OCI-LY7 (cell line): ENCODE results near the gene LIMK1. TPM values are rescaled to one million over a fixed set of nuclear protein-coding genes. Genes with fewer than 3 reads are reported as not detected.
"Not testable (repeated sequence)": the region's sequence is repeated elsewhere in the genome, so short reads cannot be mapped to it uniquely, and the experiment has no call there.

Experiments used
- BruUV-seq: library from RNA; stranded (reverse); fragments of 400-500 nt; replicated peaks from 2 replicates; lab custom pipeline; 2021; lab: Mats Ljungman, UMichigan
- CTCF ChIA-PET: fragments of 300-600 bp; sonication (Branson Sonifier 250); formaldehyde crosslinking; loops from one replicate; lab custom pipeline; 2022; ENCODE audit warnings: antibody characterized with exemption; ENCODE audit not compliant: unreplicated experiment; lab: Charles Lee
- POLR2A ChIA-PET: fragments of 300-600 bp; sonication (Branson Sonifier 250); formaldehyde crosslinking; loops from one replicate; lab custom pipeline; 2022; ENCODE audit warnings: antibody characterized with exemption; lab: Charles Lee
- DNase-seq: peaks from one replicate; pipeline ENCODE4 v3.0.0-alpha.2; 2015; ENCODE audit warnings: low spot score
- H2AFZ ChIP-seq: fragments of 200-600 bp; sonication (generic), shearing (Covaris generic); 2 replicates; pipeline ENCODE4 v1.6.1; 2014; ENCODE audit warnings: mild to moderate bottlenecking, antibody characterized with exemption, low read length, moderate library complexity
- H3K27ac ChIP-seq: fragments of 200-600 bp; sonication (generic); 2 replicates; pipeline ENCODE4 v1.5.1; 2014; ENCODE audit warnings: mixed run types, low read depth, mild to moderate bottlenecking, moderate library complexity, low read length, inconsistent platforms; ENCODE audit not compliant: poor library complexity, severe bottlenecking
- H3K36me3 ChIP-seq: fragments of 200-600 bp; sonication (generic); 2 replicates; pipeline ENCODE4 v1.6.1; 2014; ENCODE audit warnings: mild to moderate bottlenecking, antibody characterized with exemption, low read length, moderate library complexity, mixed read lengths; ENCODE audit not compliant: insufficient read depth
- H3K4me1 ChIP-seq: fragments of 200-600 bp; sonication (generic); 2 replicates; pipeline ENCODE4 v1.5.1; 2014; ENCODE audit warnings: mild to moderate bottlenecking, low read length; ENCODE audit not compliant: insufficient read depth, poor library complexity, severe bottlenecking
- H3K4me2 ChIP-seq: fragments of 200-600 bp; sonication (generic); 2 replicates; pipeline ENCODE4 v1.6.1; 2014; ENCODE audit warnings: mild to moderate bottlenecking, low read length
- H3K4me3 ChIP-seq: fragments of 200-600 bp; sonication (generic); 2 replicates; pipeline ENCODE4 v1.5.1; 2014; ENCODE audit warnings: mild to moderate bottlenecking, low read depth, low read length; ENCODE audit not compliant: poor library complexity, severe bottlenecking
- H3K79me2 ChIP-seq: fragments of 200-600 bp; sonication (generic); 2 replicates; pipeline ENCODE4 v1.6.1; 2016; ENCODE audit warnings: low read depth, mild to moderate bottlenecking, low read length, moderate library complexity, mixed read lengths; ENCODE audit not compliant: insufficient read depth
- H3K9me2 ChIP-seq: fragments of 200-600 bp; sonication (generic); 2 replicates; pipeline ENCODE4 v1.6.1; 2016; ENCODE audit warnings: mild to moderate bottlenecking, low read length, mixed read lengths; ENCODE audit not compliant: insufficient read depth
- H3K9me3 ChIP-seq: fragments of 200-600 bp; sonication (generic); 2 replicates; pipeline ENCODE4 v1.6.1; 2014; ENCODE audit warnings: mild to moderate bottlenecking, mixed run types, low read length, mixed read lengths
- H4K20me1 ChIP-seq: fragments of 200-600 bp; sonication (generic); 2 replicates; pipeline ENCODE4 v1.6.1; 2014; ENCODE audit warnings: mild to moderate bottlenecking, antibody characterized with exemption, low read length, moderate library complexity, mixed read lengths; ENCODE audit not compliant: insufficient read depth
- EZH2phosphoT487 ChIP-seq: fragments of 200-600 bp; sonication (generic); IDR thresholded peaks from 2 replicates; pipeline ENCODE4 v1.6.1; 2018; ENCODE audit warnings: low read depth, borderline replicate concordance, mild to moderate bottlenecking, mixed run types, antibody characterized with exemption, low read length, moderate library complexity, mixed read lengths
- intact Hi-C: fragments of 100-400 bp; cut with micrococcal nuclease; formaldehyde crosslinking; loops from one replicate; pipeline ENCODE4 v1.10.0; 2022; ENCODE audit not compliant: unreplicated experiment
- total RNA-seq, 2 experiments: library from RNA; depleted of rRNA in 1 of 2; stranded (reverse); fragments of >200 nt in 1 of 2; shearing (Covaris generic) in 1 of 2; gene quantifications; 2 replicates each; pipeline ENCODE4 v1.2.3, GENCODE V29; 2014 to 2022
- TF ChIP-seq, protein P1 (sequence below): fragments of 200-600 bp; sonication (generic); conservative IDR thresholded peaks from 2 replicates; pipeline ENCODE4 v1.5.1; 2014; ENCODE audit warnings: mild to moderate bottlenecking, antibody characterized with exemption, low read length, moderate library complexity, mixed read lengths

LIMK1 gene
- total RNA-seq, 2 experiments from 2014 or later: 31.7 to 67.3 TPM

DNA sequence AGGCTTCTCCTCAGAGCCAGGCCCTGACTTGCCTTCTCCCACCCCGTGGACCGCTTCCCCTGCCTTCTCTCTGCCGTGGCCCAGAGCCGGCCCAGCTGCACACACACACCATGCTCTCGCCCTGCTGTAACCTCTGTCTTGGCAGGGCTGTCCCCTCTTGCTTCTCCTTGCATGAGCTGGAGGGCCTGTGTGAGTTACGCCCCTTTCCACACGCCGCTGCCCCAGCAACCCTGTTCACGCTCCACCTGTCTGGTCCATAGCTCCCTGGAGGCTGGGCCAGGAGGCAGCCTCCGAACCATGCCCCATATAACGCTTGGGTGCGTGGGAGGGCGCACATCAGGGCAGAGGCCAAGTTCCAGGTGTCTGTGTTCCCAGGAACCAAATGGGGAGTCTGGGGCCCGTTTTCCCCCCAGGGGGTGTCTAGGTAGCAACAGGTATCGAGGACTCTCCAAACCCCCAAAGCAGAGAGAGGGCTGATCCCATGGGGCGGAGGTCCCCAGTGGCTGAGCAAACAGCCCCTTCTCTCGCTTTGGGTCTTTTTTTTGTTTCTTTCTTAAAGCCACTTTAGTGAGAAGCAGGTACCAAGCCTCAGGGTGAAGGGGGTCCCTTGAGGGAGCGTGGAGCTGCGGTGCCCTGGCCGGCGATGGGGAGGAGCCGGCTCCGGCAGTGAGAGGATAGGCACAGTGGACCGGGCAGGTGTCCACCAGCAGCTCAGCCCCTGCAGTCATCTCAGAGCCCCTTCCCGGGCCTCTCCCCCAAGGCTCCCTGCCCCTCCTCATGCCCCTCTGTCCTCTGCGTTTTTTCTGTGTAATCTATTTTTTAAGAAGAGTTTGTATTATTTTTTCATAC is 38.0 kb downstream of the LIMK1 start:
- DNase-seq: no peak
- H3K27ac ChIP-seq: no peak overlapping the region
- TSS peak; percentile 62 for BruUV-seq
- TF ChIP-seq, protein P1, sequence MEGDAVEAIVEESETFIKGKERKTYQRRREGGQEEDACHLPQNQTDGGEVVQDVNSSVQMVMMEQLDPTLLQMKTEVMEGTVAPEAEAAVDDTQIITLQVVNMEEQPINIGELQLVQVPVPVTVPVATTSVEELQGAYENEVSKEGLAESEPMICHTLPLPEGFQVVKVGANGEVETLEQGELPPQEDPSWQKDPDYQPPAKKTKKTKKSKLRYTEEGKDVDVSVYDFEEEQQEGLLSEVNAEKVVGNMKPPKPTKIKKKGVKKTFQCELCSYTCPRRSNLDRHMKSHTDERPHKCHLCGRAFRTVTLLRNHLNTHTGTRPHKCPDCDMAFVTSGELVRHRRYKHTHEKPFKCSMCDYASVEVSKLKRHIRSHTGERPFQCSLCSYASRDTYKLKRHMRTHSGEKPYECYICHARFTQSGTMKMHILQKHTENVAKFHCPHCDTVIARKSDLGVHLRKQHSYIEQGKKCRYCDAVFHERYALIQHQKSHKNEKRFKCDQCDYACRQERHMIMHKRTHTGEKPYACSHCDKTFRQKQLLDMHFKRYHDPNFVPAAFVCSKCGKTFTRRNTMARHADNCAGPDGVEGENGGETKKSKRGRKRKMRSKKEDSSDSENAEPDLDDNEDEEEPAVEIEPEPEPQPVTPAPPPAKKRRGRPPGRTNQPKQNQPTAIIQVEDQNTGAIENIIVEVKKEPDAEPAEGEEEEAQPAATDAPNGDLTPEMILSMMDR: no peak
- no peak for TF ChIP-seq EZH2phosphoT487
- H3K9me3 ChIP-seq: no peaks in the 10 kb centered on the region
- no peaks in the 10 kb centered on the region for H3K79me2 ChIP-seq
- no peaks in the 10 kb centered on the region for H4K20me1 ChIP-seq
- CTCF ChIA-PET: no interaction called here
- H3K36me3 ChIP-seq: peaks cover 51% of the 10 kb centered on the region
- H3K9me2 ChIP-seq: no peaks in the 10 kb centered on the region
- no peak overlapping the region for H3K4me3 ChIP-seq
- intact Hi-C loops: no loop called here
- no peak overlapping the region for H2AFZ ChIP-seq
- POLR2A ChIA-PET: no interaction called here
- H3K4me2 ChIP-seq: no peak overlapping the region
- H3K4me1 ChIP-seq: no peaks in the 10 kb centered on the region

DNA sequence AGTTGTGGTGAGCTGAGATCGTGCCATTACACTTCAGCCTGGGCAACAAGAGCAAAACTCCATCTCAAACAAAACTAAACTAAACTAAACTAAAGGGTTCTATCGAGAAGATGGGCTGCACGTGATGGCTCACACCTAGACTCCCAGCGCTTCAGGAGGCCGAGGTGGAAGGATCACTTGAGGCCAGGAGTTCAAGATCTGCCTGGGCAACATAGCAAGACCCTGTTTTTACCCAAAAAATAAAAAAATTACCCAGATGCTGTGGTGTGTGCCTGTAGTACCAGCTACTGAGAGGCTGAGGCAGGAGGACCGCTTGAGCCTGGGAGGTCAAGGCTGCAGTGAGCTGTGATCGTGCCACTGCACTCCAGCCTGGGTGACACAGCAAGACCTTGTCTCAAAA is 40.3 kb downstream of the LIMK1 start:
- peaks cover 37% of the 10 kb centered on the region for H3K36me3 ChIP-seq
- H2AFZ ChIP-seq, intact Hi-C loops, H4K20me1 ChIP-seq, H3K9me2 ChIP-seq, BruUV-seq, CTCF ChIA-PET, DNase-seq, H3K4me1 ChIP-seq, H3K9me3 ChIP-seq, H3K4me3 ChIP-seq, H3K4me2 ChIP-seq, H3K27ac ChIP-seq, H3K79me2 ChIP-seq: not testable (repeated sequence)
- POLR2A ChIA-PET: interaction anchor here (0.6 to 1.0 kb wide), 4 partner anchors 9 to 402 kb away, joined by 3 to 4 read pairs (median 4); no protein-coding TSS in a partner anchor

DNA sequence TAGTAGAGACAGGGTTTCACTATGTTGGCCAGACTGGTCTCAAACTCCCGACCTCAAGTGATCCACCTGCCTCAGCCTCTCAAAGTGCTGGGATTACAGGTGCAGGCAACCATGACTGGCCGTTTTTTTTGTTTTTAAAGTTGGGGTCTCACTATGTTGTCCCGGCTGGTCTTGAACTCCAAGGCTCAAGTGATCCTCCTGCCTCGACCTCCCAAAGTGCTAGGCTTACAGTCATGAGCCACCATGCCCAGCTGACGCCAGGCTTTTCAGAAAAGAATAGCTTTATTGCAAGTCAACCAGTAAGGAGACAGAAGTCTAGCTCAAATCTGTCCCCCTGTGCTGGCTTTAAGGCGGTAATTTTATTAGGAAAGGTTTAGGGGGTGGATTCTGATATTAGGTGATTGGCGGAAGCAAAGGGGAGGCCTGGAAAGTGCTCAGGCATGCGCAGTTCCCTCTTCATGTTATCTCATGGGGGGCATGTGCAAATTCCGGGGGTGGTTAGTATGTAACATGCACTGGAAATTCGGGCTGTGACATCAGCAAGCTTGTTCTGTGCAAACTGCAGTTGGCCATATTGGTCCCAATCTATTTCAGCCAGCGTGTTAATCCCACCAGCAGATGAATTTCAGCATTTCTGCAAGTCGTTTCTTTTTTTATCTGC is 42.7 kb downstream of the LIMK1 start:
- no peak overlapping the region for H3K27ac ChIP-seq
- H3K79me2 ChIP-seq: no peaks in the 10 kb centered on the region
- H3K4me2 ChIP-seq: no peak overlapping the region
- no peaks in the 10 kb centered on the region for H4K20me1 ChIP-seq
- no peak for TF ChIP-seq EZH2phosphoT487
- no peaks in the 10 kb centered on the region for H3K4me1 ChIP-seq
- CTCF ChIA-PET: no interaction called here
- H3K4me3 ChIP-seq: no peak overlapping the region
- H3K36me3 ChIP-seq: peaks cover 13% of the 10 kb centered on the region
- POLR2A ChIA-PET: interaction anchor here (0.6 kb wide), 1 partner anchor 22 kb away, joined by 3 read pairs; no protein-coding TSS in a partner anchor
- H3K9me3 ChIP-seq: no peaks in the 10 kb centered on the region
- no peak for DNase-seq
- BruUV-seq: no TSS peak
- H2AFZ ChIP-seq: no peak overlapping the region
- H3K9me2 ChIP-seq: no peaks in the 10 kb centered on the region
- intact Hi-C loops: no loop called here
